Fibroblast of pulmonary artery (primary cell): ENCODE data around the gene SDK1.

Experiments used
- DNase-seq: peaks from one replicate; pipeline ENCODE4 v3.0.0-alpha.2; 2010; ENCODE audit warnings: low read depth
- H3K4me3 ChIP-seq: replicated peaks from 2 replicates; pipeline ENCODE4 v1.5.1; 2011; ENCODE audit warnings: low read depth, mild to moderate bottlenecking, control low read depth, low read length, moderate library complexity
- TF ChIP-seq, protein P1 (sequence below): IDR thresholded peaks from 2 replicates; pipeline ENCODE4 v1.5.1; 2011; ENCODE audit warnings: mild to moderate bottlenecking, control low read depth, low read length, inconsistent platforms; ENCODE audit errors: missing control alignments

SDK1 gene

DNA sequence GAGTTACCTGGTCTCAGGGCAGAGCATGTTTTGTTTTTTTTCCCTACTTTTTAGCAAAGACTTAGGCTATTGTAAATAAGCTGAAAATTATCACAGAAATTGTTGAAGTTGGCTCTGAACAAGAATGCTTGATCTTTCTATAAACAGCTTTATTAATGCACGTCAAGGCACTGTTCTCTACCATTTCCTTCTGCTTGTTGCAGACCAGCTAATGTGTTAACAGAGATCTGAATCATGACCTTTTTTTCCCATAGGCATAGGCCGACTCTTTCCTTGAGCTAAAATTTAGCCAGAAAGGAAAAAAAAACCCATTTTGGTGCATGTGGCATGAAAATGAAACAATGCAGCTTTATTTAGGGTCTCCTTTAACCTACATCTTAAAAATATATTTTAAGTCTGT lies 248.5 kb downstream of the SDK1 start:
- no peak overlapping the region for H3K4me3 ChIP-seq
- DNase-seq = no peak
- TF ChIP-seq, protein P1, sequence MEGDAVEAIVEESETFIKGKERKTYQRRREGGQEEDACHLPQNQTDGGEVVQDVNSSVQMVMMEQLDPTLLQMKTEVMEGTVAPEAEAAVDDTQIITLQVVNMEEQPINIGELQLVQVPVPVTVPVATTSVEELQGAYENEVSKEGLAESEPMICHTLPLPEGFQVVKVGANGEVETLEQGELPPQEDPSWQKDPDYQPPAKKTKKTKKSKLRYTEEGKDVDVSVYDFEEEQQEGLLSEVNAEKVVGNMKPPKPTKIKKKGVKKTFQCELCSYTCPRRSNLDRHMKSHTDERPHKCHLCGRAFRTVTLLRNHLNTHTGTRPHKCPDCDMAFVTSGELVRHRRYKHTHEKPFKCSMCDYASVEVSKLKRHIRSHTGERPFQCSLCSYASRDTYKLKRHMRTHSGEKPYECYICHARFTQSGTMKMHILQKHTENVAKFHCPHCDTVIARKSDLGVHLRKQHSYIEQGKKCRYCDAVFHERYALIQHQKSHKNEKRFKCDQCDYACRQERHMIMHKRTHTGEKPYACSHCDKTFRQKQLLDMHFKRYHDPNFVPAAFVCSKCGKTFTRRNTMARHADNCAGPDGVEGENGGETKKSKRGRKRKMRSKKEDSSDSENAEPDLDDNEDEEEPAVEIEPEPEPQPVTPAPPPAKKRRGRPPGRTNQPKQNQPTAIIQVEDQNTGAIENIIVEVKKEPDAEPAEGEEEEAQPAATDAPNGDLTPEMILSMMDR = no peak

DNA sequence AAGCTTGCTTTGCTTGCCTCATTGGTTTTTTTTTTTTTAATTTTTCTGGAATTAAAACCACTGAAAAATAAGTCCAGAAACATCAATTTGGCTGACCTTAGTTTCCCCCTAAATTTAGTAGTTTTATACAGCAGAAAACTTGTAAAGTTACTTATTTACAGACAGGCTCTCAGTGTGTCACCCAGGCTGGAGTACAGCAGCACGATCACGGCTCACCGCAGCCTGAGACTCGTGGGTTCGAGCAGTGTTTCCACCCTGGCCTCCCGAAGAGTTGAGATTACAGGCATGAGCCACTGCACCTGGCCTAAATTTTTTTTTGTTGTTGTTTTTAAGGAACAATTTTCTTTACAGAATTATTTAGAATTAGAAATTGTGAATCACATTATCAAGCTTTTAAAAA lies 250.5 kb downstream of the SDK1 start:
- no peak for DNase-seq
- TF ChIP-seq, protein P1 = no peak
- no peak overlapping the region for H3K4me3 ChIP-seq

- DNase-seq = no peak
- TF ChIP-seq, protein P1 = no peak
Observed at GRCh38 chr7:3552499-3552898, 251.4 kb downstream of the SDK1 start.

DNA sequence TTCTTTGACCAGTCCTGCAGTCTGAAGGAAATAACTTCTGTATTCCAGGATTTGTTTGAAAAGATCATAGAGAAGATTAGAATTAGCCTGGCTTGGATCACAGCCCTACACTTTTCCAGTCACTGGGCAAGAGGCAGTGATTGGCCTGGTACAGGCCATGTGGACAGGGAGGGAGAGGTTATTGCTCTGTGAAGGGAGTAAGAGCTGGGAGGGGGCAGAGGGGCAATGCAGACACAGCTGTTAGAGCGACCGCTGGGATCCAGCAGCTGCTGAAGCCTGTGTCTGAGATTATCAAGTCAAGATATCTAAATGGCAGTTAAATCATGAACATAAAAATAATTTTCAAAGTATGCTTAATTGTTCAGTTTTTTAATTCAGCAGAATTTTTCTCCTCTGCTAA lies 257.3 kb downstream of the SDK1 start:
- TF ChIP-seq, protein P1 = no peak
- DNase-seq = peak; percentile 21
- no peak overlapping the region for H3K4me3 ChIP-seq

More at GRCh38 chr7:3552499-3552898, 251.4 kb downstream of the SDK1 start:
- no peak overlapping the region for H3K4me3 ChIP-seq

DNA sequence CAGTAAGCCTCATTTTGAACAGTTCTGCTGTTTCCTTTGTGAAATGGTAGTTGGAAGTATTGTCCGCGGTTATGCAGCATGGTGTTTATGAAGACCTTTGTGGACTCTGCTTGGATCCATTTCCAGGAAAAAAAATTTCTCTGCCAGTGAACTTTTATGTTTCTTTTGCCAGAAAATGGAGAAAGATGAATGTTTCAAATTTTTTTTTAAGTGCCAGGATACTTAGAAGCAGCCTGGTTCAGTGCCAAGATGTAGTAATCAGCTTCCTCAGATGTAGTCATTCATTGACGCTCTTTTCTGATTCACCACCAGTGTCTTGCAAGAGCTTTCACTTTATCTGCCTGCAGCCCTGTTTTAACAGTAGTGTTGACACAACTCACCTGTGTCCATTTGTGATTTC lies 258.2 kb downstream of the SDK1 start:
- TF ChIP-seq, protein P1 = no peak
- no peak overlapping the region for H3K4me3 ChIP-seq
- peak; percentile 99 for DNase-seq

DNA sequence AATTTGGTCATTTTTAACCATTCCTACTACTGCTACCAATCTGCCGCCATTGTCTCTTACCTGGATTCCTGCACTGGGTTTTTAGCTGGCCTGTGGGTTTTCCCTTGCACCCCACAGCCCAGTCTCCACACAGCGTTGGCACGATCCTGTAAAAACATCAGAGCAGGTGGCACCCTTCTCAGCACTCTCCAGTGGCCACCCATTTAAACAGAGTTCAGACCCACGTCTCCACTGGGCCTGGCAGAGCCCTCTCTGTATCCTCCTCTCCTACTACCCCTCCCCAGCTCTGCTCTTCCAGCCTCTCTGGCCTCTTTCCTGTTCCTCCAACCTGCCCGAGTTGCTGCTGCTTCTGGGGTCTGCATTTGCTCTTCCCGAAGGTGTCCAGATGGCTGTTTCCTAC lies 259.4 kb downstream of the SDK1 start:
- no peak overlapping the region for H3K4me3 ChIP-seq
- TF ChIP-seq, protein P1 = no peak
- DNase-seq = no peak

GRCh38 chr7:3561932-3562331 lies 260.9 kb downstream of the SDK1 start:
- H3K4me3 ChIP-seq = no peak overlapping the region
- TF ChIP-seq, protein P1 = no peak
- DNase-seq = no peak
